ENCODE data around the gene PGBD1. TPM values are rescaled to one million over a fixed set of nuclear protein-coding genes. Genes with fewer than 3 reads are reported as not detected.

PGBD1 gene
- total and polyA plus RNA-seq, 10 of the 15 experiments (the other 5 are each of a cell fraction or from before 2014, with no cell fraction given): 1.9 to 4.9 (median 3.8) TPM

DNA sequence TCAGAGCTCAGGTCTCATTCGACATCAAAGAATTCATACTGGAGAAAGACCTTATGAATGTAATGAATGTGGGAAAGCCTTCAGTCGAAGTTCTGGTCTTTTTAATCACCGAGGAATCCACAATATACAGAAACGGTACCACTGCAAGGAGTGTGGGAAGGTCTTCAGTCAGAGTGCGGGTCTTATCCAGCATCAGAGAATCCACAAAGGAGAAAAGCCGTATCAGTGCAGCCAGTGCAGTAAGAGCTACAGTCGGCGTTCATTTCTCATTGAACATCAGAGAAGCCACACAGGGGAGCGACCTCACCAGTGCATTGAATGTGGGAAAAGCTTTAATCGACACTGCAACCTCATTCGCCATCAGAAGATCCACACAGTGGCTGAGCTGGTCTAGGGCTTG lies 48.6 kb upstream of the PGBD1 start:
- no peak for DNase-seq (ENCODE audit: low read depth, low spot score)
- Histone ChIP-seq H3K9me3 (replicated peaks; ENCODE audit: control insufficient read depth, insufficient read depth, low read length) (no peaks in the 10 kb centered on the region; the same call in 2 of the 3 replicates), H3K9ac (ENCODE audit: control insufficient read depth, insufficient read depth, low read length) (no peak overlapping the region), H3K27ac (ENCODE audit: control insufficient read depth, insufficient read depth) (no peak overlapping the region), H3K4me1 (ENCODE audit: control insufficient read depth, insufficient read depth, low read length) (no peaks in the 10 kb centered on the region), H3K36me3 (ENCODE audit: control insufficient read depth in 2 of 2, insufficient read depth in 2 of 2, low read length in 1 of 2) (peaks cover 6 to 11% of the 10 kb centered on the region in 2 experiments; a peak in 3 of 4 replicates), H3K4me3 (no peak overlapping the region), H3K27me3 (replicated peaks in 1 of 2; ENCODE audit: control insufficient read depth in 2 of 2, insufficient read depth in 2 of 2, low read length in 1 of 2) (no peaks in the 10 kb centered on the region), H4K20me1 (ENCODE audit: control insufficient read depth, insufficient read depth) (no peaks in the 10 kb centered on the region), H2AFZ (ENCODE audit: control insufficient read depth, low read depth, low read length) (no peak overlapping the region), H3K4me2 (ENCODE audit: control insufficient read depth, insufficient read depth) (no peak overlapping the region), H3K79me2 (ENCODE audit: control insufficient read depth, insufficient read depth, low read length) (no peaks in the 10 kb centered on the region)
- 96% methylated on average over 11 of the region's 11 CpGs for WGBS (ENCODE audit: insufficient coverage, insufficient replicate concordance, low lambda C conversion rate, missing lambda C conversion rate)
- ATAC-seq: no peak
- SMC1A ChIA-PET (ENCODE audit: uncharacterized antibody, unreplicated experiment): no interaction called here
- CTCF ChIA-PET: interaction anchor here (0.9 kb wide), 1 partner anchor 65 kb away, joined by 3 read pairs; no protein-coding TSS in a partner anchor
- no TSS peak for BruUV-seq (replicated peaks)
- TF ChIP-seq, protein P1, sequence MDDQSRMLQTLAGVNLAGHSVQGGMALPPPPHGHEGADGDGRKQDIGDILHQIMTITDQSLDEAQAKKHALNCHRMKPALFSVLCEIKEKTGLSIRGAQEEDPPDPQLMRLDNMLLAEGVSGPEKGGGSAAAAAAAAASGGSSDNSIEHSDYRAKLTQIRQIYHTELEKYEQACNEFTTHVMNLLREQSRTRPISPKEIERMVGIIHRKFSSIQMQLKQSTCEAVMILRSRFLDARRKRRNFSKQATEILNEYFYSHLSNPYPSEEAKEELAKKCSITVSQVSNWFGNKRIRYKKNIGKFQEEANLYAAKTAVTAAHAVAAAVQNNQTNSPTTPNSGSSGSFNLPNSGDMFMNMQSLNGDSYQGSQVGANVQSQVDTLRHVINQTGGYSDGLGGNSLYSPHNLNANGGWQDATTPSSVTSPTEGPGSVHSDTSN (IDR thresholded peaks at IDR 0.05; ENCODE audit: insufficient replicate concordance, low read depth, low read length): no peak
- no peak for TF ChIP-seq STAT3 (IDR thresholded peaks at IDR 0.05; ENCODE audit: low read depth, low read length)
- no peak for TF ChIP-seq SREBF2 (IDR thresholded peaks at IDR 0.05; ENCODE audit: low read length)
- no peak for TF ChIP-seq CBX3 (IDR thresholded peaks at IDR 0.05; ENCODE audit: borderline replicate concordance, low read depth)
- no peak for TF ChIP-seq POLR2AphosphoS5 (IDR thresholded peaks at IDR 0.05; ENCODE audit: low read length)
- no peak for TF ChIP-seq RBBP5 (conservative IDR thresholded peaks at IDR 0.05)
- no peak for TF ChIP-seq JUNB (IDR thresholded peaks at IDR 0.05)
- no peak for TF ChIP-seq ESRRA (IDR thresholded peaks at IDR 0.05; ENCODE audit: low read length)
- TF ChIP-seq, protein P2, sequence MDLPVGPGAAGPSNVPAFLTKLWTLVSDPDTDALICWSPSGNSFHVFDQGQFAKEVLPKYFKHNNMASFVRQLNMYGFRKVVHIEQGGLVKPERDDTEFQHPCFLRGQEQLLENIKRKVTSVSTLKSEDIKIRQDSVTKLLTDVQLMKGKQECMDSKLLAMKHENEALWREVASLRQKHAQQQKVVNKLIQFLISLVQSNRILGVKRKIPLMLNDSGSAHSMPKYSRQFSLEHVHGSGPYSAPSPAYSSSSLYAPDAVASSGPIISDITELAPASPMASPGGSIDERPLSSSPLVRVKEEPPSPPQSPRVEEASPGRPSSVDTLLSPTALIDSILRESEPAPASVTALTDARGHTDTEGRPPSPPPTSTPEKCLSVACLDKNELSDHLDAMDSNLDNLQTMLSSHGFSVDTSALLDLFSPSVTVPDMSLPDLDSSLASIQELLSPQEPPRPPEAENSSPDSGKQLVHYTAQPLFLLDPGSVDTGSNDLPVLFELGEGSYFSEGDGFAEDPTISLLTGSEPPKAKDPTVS (IDR thresholded peaks at IDR 0.05; ENCODE audit: low read depth, low read length): no peak
- no peak for TF ChIP-seq HDAC2 (IDR thresholded peaks at IDR 0.05)
- TF ChIP-seq, protein P3, sequence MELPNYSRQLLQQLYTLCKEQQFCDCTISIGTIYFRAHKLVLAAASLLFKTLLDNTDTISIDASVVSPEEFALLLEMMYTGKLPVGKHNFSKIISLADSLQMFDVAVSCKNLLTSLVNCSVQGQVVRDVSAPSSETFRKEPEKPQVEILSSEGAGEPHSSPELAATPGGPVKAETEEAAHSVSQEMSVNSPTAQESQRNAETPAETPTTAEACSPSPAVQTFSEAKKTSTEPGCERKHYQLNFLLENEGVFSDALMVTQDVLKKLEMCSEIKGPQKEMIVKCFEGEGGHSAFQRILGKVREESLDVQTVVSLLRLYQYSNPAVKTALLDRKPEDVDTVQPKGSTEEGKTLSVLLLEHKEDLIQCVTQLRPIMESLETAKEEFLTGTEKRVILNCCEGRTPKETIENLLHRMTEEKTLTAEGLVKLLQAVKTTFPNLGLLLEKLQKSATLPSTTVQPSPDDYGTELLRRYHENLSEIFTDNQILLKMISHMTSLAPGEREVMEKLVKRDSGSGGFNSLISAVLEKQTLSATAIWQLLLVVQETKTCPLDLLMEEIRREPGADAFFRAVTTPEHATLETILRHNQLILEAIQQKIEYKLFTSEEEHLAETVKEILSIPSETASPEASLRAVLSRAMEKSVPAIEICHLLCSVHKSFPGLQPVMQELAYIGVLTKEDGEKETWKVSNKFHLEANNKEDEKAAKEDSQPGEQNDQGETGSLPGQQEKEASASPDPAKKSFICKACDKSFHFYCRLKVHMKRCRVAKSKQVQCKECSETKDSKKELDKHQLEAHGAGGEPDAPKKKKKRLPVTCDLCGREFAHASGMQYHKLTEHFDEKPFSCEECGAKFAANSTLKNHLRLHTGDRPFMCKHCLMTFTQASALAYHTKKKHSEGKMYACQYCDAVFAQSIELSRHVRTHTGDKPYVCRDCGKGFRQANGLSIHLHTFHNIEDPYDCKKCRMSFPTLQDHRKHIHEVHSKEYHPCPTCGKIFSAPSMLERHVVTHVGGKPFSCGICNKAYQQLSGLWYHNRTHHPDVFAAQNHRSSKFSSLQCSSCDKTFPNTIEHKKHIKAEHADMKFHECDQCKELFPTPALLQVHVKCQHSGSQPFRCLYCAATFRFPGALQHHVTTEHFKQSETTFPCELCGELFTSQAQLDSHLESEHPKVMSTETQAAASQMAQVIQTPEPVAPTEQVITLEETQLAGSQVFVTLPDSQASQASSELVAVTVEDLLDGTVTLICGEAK (IDR thresholded peaks at IDR 0.05; ENCODE audit: borderline replicate concordance): no peak
- no peak for TF ChIP-seq BRCA1 (IDR thresholded peaks at IDR 0.05; ENCODE audit: low read depth, low read length)
- intact Hi-C loops (cut with micrococcal nuclease; ENCODE audit: unreplicated experiment) (no loop called here), in situ Hi-C loops (cut with MboI) (no loop called here)
- POLR2A ChIA-PET: interaction anchor here (0.5 to 0.7 kb wide), 2 partner anchors 34 to 650 kb away, joined by 3 read pairs; partner anchors contain the start of gene ZSCAN26
- no peak for FAIRE-seq
- RAD21 ChIA-PET (ENCODE audit: unreplicated experiment): no interaction called here
